Stomach smooth muscle (tissue), 2 donors: ENCODE data around the gene CAVIN3.

Experiments
- H3K27ac ChIP-seq: one replicate; pipeline ENCODE4 v1.7.0; 2013; ENCODE audit warnings: mild to moderate bottlenecking, low read length, inconsistent platforms
- H3K27me3 ChIP-seq, 2 donors: one replicate each; pipeline ENCODE4 v1.7.0; 2013; ENCODE audit warnings: low read length in 2 of 2; ENCODE audit not compliant: insufficient read depth in 2 of 2, control insufficient read depth in 1 of 2
- H3K36me3 ChIP-seq, 2 donors: one replicate each; pipeline ENCODE4 v1.7.0; 2013; ENCODE audit warnings: low read length in 2 of 2; ENCODE audit not compliant: control insufficient read depth in 2 of 2, insufficient read depth in 2 of 2
- H3K4me1 ChIP-seq: one replicate; pipeline ENCODE4 v1.7.0; 2013; ENCODE audit warnings: low read length; ENCODE audit not compliant: control insufficient read depth, insufficient read depth
- H3K4me3 ChIP-seq, 2 donors: one replicate each; pipeline ENCODE4 v1.7.0; 2013; ENCODE audit warnings: low read length in 2 of 2
- H3K9ac ChIP-seq, 2 donors: one replicate each; pipeline ENCODE4 v1.7.0; 2013; ENCODE audit warnings: low read length in 2 of 2, mild to moderate bottlenecking in 1 of 2
- H3K9me3 ChIP-seq, 2 donors: one replicate each; pipeline ENCODE4 v1.7.0; 2013; ENCODE audit warnings: low read length in 2 of 2; ENCODE audit not compliant: control insufficient read depth in 2 of 2
- donor health status: healthy.
- donor health status: Pancreatic carcinoma.

Gene CAVIN3

DNA sequence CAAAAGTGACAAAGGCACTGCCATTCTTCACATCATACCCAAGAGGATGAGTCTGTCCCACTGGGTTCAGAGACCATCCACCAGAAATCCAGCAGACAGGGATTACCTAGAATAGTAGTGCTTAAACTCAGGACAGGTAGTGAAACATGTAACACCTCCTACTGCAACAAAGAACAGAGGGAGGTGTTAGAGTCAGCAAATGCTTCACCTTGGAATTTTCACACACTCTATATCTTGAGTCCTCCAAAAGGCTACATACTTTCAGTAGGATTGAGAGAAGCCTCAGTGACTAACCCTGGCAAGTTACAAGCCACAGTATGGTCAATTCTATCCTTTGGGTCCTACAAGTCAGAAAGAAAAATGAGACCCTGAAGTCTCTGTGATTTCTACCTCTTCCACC, 6.0 kb upstream of the CAVIN3 start:
- no peaks in the 10 kb centered on the region for H3K27me3 ChIP-seq
- H3K27ac ChIP-seq = no peak overlapping the region

DNA sequence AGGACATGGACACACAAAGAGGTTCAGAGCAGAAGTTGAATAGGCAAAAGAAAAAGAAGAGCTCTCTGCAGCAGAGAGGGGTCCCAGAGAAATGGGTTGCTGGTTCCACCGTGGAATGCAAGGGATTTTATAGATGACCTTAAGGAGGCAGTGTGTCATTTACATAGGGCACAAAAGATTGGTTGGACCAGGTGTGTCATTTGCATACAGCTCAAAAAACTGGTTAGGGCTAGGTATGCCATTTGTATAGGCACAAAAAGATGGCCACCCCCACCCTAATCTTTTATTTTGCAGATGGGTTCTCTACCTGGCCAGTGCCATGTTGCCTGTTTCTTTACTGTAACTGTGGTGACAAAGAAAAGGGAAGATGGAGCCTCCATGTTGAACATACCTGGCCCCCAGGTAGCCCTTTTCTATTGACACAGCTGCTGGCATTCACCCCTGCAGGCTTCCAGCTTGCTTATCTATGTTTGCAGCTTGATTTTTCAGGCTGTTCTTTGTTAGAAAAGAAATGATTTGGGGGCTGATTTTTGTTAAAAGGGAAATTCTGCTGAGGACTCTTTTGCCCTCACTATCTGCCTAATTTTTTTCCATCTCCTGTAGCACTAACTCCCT, 3.1 kb upstream of the CAVIN3 start:
- no peaks in the 10 kb centered on the region for H3K9me3 ChIP-seq
- peaks cover 8% of the 10 kb centered on the region in 2 donors for H3K36me3 ChIP-seq
- peaks cover 35% of the 10 kb centered on the region for H3K4me1 ChIP-seq
- no peaks in the 10 kb centered on the region for H3K27me3 ChIP-seq
- peak overlapping the region; percentile 99 for H3K27ac ChIP-seq
- no peak overlapping the region for H3K9ac ChIP-seq
- no peak overlapping the region for H3K4me3 ChIP-seq

More for the DNA sequence above, 6.0 kb upstream of the CAVIN3 start:
- Histone ChIP-seq H3K4me1 (peaks cover 7% of the 10 kb centered on the region), H3K36me3 (peaks cover 12% of the 10 kb centered on the region in 2 donors), H3K4me3 (no peak overlapping the region), H3K9ac (no peak overlapping the region), H3K9me3 (no peaks in the 10 kb centered on the region)

DNA sequence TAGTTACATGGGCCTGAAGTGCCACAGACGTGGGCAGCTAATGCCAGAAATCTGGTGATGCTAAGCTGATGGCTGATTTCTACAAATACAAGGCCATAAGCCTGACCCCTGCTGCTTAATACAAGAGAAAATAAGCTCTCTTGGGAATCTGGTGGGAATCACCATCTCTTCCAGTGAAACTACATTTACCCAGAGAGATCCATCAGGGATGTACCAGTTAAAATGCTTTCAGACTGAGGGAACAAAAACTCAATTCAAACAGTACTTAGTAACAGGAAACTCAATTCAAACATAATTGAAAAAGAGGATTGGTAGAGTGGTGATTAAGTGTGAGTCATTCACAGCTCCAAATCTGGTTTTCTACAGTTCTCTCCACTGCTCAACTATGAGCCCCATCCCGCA, 1.7 kb upstream of the CAVIN3 start:
- Histone ChIP-seq H3K9me3 (no peaks in the 10 kb centered on the region), H3K4me3 (peak overlapping the region in 1 of 2 donors; percentile 86), H3K9ac (peak overlapping the region; percentile 30 to 96), H3K27ac (peak overlapping the region; percentile 99), H3K4me1 (peaks cover 45% of the 10 kb centered on the region), H3K36me3 (peaks cover 5 to 6% of the 10 kb centered on the region in 2 donors), H3K27me3 (no peaks in the 10 kb centered on the region)

DNA sequence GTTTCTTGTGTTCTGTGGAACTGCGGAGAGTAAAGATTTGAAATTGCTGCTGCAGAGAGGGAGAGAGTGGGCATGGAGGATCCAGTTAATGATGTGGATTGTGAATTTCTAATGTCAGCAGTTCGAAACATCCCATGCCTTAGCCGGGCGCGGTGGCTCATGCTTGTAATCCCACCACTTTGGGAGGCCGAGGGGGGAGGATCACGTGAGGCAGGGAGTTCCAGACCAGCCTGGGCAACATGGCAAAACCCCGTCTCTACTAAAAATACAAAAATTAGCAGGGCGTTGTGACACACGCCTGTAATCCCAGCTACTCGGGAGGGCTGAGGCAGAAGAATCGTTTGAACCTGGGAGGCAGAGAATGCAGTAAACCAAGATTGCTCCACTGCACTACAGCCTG, 1.1 kb upstream of the CAVIN3 start:
- H3K36me3 ChIP-seq = peaks cover 4 to 5% of the 10 kb centered on the region in 2 donors
- no peaks in the 10 kb centered on the region for H3K27me3 ChIP-seq
- peak overlapping the region; percentile 99 for H3K27ac ChIP-seq
- H3K9me3 ChIP-seq = no peaks in the 10 kb centered on the region
- H3K4me3 ChIP-seq = peak overlapping the region in 1 of 2 donors; percentile 86
- peak overlapping the region; percentile 96 to 98 for H3K9ac ChIP-seq
- H3K4me1 ChIP-seq = peaks cover 45% of the 10 kb centered on the region

DNA sequence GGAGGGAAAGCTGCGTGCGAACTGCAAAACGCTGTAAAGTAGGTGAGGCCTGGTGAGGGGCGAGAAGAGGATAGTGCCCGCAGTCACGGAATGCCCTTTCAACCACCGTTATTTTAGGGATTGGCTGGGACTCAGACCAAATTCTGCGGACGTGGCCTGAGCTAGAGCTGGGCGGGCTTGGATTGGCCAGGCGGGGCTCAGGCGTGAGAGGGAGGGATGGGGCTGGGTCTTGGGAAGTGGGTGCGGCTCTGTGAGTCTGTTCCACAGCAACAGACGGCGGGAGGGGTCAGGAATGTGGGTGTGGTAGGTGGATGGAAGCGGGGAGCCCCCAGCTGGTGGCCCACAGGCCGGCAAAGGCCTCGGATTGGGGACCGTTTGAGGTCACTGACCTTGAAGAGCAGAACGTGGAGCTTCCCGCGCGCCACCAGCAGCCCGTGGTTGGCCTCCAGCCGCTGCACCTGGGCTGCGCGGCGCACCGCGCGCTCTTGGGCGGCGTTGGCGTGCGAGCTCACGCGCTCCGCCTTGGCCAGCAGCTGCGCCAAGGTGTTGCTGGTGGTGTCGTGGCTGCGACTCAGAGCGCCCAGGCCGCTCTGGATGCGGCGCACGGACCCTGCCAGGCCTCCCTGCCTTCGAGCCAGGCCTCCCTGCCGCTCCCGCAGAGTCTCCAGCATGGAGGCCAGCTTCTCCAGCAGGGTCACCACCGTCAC, 444 bp downstream of the CAVIN3 start:
- Histone ChIP-seq H3K4me3 (peak overlapping the region; percentile 83 to 86), H3K27ac (peak overlapping the region; percentile 99), H3K36me3 (no peaks in the 10 kb centered on the region), H3K9ac (peak overlapping the region; percentile 96 to 98), H3K27me3 (no peaks in the 10 kb centered on the region), H3K9me3 (no peaks in the 10 kb centered on the region), H3K4me1 (peaks cover 50% of the 10 kb centered on the region)

DNA sequence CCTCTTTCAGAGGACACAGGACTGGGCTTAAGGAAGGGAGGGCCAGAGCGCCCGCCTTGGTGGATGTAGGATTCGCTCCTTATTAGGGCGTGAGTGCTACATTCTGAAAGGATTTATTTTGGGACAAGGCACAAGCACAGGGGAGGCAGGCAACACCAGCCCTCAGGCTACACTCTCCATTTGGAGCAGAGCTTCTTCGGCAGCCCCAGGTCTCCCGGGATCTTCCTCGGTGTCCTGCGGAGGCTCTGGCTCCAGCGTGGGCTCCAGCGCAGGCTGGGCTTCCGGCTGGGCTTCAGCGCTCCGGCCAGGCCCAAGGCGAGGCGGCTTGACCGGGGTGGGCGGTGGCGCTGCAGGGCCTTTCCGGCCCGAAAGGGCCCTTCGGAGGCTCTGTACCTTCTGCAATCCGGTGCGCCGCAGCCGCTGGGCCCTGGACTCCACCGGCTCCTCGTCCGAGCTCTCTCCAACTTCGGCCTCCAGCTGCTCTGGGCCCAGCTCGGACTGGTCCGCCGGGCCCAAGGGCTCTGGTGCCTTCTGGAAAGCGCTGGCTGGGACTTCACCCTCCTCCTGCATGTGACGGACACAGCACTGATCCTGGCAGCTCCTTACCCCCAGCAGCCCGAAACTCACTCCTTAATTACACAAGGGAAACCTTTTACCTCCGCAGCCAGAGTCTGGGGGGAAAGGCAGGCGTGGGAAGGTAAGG, 1.1 kb downstream of the CAVIN3 start:
- Histone ChIP-seq H3K36me3 (no peaks in the 10 kb centered on the region), H3K27ac (peak overlapping the region; percentile 99), H3K4me3 (peak overlapping the region; percentile 83 to 86), H3K9me3 (no peaks in the 10 kb centered on the region), H3K9ac (peak overlapping the region; percentile 96 to 98), H3K27me3 (no peaks in the 10 kb centered on the region), H3K4me1 (peaks cover 50% of the 10 kb centered on the region)

DNA sequence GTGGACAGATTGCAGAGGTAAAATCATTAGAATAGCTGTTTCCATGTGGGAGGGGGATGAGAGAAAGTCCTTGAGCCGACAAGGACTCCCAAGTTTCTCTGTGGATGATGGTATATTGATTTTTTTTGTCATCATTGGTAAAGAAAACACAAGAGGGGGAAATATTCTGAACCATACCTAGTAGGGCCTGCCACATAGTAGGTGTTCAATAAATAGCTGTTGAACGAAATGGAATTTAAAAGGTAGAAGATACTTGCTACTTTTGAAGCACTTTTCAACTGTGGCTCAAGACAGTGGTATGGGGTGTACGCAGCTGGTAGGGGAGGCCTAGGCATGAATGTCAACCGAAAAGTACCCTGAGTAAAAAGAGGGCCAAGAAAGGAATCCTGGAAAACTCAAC, 2.1 kb downstream of the CAVIN3 start:
- no peaks in the 10 kb centered on the region for H3K9me3 ChIP-seq
- peak overlapping the region; percentile 96 to 98 for H3K9ac ChIP-seq
- H3K4me3 ChIP-seq = peak overlapping the region; percentile 83 to 86
- peaks cover 50% of the 10 kb centered on the region for H3K4me1 ChIP-seq
- no peaks in the 10 kb centered on the region for H3K36me3 ChIP-seq
- no peaks in the 10 kb centered on the region for H3K27me3 ChIP-seq
- peak overlapping the region; percentile 99 for H3K27ac ChIP-seq

DNA sequence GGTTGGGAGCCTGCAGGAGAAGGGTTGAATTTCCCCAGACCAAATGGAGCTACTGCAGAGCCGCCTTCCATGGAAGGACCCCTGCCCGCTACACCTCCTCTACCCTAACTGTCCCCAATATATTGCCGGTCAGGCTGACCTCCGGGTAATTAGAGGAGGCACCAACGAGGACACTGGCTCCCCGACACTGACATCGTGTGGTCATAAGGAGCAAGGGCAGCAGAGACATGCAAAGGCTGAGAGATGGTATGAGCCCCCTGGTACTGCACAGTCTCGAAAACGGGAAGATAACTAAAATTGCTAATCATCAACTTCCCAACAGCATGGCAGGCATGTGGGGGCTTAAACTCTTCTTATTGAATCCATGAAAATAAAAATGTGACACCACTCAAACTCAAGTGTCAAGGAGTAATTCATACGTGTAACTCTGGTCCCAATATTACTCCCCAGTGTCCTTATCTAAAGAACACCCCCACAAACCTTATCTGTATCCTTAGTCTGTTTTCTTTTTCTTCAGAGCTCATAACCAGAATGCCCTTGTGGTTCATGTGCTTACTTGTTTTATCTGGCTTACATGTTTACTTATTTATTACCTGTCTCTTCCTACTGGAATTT, 4.4 kb downstream of the CAVIN3 start:
- no peaks in the 10 kb centered on the region for H3K27me3 ChIP-seq
- H3K4me1 ChIP-seq = peaks cover 40% of the 10 kb centered on the region
- H3K9me3 ChIP-seq = no peaks in the 10 kb centered on the region
- H3K9ac ChIP-seq = peak overlapping the region; percentile 10 to 29
- H3K27ac ChIP-seq = no peak overlapping the region
- H3K4me3 ChIP-seq = peak overlapping the region; percentile 21 to 70
- no peaks in the 10 kb centered on the region for H3K36me3 ChIP-seq

DNA sequence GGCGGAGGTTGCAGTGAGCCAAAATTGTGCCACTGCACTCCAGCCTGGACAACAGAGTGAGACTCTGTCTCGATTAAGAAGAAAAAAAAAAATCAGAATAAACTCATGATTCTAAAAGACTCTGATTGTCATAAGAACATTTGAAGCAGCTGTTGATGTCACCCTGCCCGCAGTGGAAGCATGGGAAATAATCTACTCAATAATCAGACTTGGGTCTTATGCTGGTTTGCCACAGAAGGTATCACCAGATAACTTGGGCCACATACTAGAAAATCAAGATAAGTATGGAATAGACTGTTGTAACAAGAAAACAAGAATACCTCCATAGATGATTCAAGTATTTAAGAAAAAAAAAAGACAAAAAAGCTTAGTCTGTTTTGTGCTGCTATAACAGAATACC, 8.2 kb downstream of the CAVIN3 start:
- H3K27ac ChIP-seq = no peak overlapping the region
- H3K36me3 ChIP-seq = no peaks in the 10 kb centered on the region

DNA sequence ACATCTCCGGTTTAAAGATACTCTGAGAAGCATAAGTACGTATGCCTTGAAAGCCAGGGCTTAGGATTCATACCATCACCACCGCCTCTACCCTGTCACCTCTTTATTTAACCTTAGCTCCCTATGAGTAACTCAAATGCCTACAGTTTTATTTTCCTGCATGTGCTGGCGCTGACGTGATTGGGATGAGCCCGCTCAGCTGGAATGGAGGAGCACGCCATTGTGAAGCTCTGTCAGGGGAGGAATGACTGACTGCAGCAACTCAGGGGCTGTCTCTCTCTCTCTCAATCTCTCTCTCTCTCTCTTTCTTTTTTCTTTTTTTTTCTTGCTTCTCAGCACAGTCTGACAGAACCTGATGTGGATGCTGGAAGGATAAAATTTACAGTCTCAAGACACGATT, 12.4 kb downstream of the CAVIN3 start:
- Histone ChIP-seq H3K27me3 (no peaks in the 10 kb centered on the region), H3K4me1 (no peaks in the 10 kb centered on the region), H3K9ac (no peak overlapping the region), H3K36me3 (no peaks in the 10 kb centered on the region), H3K27ac (no peak overlapping the region), H3K9me3 (no peaks in the 10 kb centered on the region), H3K4me3 (no peak overlapping the region)

More for the DNA sequence above, 8.2 kb downstream of the CAVIN3 start:
- Histone ChIP-seq H3K4me1 (peaks cover 5% of the 10 kb centered on the region), H3K9ac (no peak overlapping the region), H3K9me3 (no peaks in the 10 kb centered on the region), H3K27me3 (no peaks in the 10 kb centered on the region), H3K4me3 (no peak overlapping the region)
